ENCODE results near the gene ZPLD1.

DNA sequence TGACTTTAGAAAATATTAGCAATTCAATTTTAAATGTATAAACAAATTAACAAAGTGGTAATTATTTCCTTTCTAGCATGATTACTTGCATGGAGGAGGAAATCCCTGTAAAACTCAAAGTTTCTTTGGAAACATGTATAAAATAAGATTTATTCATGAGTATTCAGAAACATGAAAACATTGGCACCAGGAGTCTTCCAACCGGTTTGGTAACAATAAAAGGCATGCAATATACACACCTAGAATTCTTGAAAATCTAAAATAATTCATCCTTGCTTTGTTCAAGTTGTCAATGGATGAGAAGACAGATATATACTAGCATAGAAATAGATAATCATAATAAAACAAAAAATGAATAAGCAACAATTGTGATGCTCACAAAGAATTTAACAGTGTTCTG is 76.4 kb downstream of the ZPLD1 start:
- TF ChIP-seq, protein P1, sequence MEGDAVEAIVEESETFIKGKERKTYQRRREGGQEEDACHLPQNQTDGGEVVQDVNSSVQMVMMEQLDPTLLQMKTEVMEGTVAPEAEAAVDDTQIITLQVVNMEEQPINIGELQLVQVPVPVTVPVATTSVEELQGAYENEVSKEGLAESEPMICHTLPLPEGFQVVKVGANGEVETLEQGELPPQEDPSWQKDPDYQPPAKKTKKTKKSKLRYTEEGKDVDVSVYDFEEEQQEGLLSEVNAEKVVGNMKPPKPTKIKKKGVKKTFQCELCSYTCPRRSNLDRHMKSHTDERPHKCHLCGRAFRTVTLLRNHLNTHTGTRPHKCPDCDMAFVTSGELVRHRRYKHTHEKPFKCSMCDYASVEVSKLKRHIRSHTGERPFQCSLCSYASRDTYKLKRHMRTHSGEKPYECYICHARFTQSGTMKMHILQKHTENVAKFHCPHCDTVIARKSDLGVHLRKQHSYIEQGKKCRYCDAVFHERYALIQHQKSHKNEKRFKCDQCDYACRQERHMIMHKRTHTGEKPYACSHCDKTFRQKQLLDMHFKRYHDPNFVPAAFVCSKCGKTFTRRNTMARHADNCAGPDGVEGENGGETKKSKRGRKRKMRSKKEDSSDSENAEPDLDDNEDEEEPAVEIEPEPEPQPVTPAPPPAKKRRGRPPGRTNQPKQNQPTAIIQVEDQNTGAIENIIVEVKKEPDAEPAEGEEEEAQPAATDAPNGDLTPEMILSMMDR (conservative IDR thresholded peaks at IDR 0.05; ENCODE audit: low read depth, low read length): no peak
- no peak for TF ChIP-seq EZH2 (IDR thresholded peaks at IDR 0.05; ENCODE audit: low read length, unreplicated experiment)
